ENCODE data around the gene JAK1.

JAK1 gene

DNA sequence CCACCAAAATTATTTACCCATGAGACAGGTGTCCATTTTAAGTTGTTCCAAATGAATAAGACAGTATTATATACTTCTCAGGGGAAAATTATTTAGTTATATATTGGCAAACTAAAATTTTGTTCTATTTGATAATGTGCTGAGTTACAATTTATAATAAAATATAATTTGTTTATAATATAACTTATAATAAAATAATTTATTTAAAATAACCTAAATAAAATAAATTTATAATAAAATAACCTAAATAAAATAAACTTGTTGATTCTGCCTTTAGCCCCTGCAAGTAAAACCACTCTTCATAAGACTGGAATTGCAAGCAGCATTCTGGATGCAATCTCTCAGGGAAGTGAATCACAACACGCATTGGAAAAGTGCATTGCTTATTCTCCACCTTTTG, 151.9 kb downstream of the JAK1 start:
- no peak for DNase-seq (ENCODE audit: low read depth)
- no peak overlapping the region for H3K4me3 ChIP-seq (ENCODE audit: low read length)
- TF ChIP-seq, protein P1, sequence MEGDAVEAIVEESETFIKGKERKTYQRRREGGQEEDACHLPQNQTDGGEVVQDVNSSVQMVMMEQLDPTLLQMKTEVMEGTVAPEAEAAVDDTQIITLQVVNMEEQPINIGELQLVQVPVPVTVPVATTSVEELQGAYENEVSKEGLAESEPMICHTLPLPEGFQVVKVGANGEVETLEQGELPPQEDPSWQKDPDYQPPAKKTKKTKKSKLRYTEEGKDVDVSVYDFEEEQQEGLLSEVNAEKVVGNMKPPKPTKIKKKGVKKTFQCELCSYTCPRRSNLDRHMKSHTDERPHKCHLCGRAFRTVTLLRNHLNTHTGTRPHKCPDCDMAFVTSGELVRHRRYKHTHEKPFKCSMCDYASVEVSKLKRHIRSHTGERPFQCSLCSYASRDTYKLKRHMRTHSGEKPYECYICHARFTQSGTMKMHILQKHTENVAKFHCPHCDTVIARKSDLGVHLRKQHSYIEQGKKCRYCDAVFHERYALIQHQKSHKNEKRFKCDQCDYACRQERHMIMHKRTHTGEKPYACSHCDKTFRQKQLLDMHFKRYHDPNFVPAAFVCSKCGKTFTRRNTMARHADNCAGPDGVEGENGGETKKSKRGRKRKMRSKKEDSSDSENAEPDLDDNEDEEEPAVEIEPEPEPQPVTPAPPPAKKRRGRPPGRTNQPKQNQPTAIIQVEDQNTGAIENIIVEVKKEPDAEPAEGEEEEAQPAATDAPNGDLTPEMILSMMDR (conservative IDR thresholded peaks at IDR 0.05; ENCODE audit: low read depth, low read length): no peak

- TF ChIP-seq, protein P1 (conservative IDR thresholded peaks at IDR 0.05; ENCODE audit: low read depth, low read length): no peak
- DNase-seq (ENCODE audit: low read depth): no peak
- H3K4me3 ChIP-seq (ENCODE audit: low read length): no peak overlapping the region
Measured at GRCh38 chr1:64811131-64811530, 155.2 kb downstream of the JAK1 start.

DNA sequence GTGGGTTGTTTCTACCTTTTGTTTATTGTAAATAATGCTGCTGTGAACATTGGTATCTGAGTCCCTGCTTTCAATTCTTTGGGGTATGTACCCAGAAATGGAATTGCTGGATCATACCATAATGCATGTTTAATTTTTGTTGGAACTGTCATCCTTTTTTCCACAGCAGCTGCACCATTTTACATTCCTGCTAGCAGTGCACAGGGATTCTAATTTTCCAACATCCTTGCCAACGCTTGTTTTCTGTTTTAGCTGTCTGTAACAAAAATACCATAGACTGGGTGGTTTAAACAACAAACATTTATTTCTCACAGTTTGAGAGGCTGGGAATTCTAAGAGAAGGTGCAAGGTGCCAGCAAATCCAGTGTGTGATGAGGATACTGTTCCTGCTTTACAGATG, 156.3 kb downstream of the JAK1 start:
- DNase-seq (ENCODE audit: low read depth): no peak
- TF ChIP-seq, protein P1 (conservative IDR thresholded peaks at IDR 0.05; ENCODE audit: low read depth, low read length): no peak
- H3K4me3 ChIP-seq (ENCODE audit: low read length): no peak overlapping the region

GRCh38 chr1:64809309-64809708, 157.0 kb downstream of the JAK1 start:
- H3K4me3 ChIP-seq (ENCODE audit: low read length): no peak overlapping the region
- DNase-seq (ENCODE audit: low read depth): no peak
- TF ChIP-seq, protein P1 (conservative IDR thresholded peaks at IDR 0.05; ENCODE audit: low read depth, low read length): no peak

GRCh38 chr1:64801851-64802523, 164.4 kb downstream of the JAK1 start:
- no peak for DNase-seq (ENCODE audit: low read depth)
- TF ChIP-seq, protein P1 (conservative IDR thresholded peaks at IDR 0.05; ENCODE audit: low read depth, low read length): no peak
- no peak overlapping the region for H3K4me3 ChIP-seq (ENCODE audit: low read length)

DNA sequence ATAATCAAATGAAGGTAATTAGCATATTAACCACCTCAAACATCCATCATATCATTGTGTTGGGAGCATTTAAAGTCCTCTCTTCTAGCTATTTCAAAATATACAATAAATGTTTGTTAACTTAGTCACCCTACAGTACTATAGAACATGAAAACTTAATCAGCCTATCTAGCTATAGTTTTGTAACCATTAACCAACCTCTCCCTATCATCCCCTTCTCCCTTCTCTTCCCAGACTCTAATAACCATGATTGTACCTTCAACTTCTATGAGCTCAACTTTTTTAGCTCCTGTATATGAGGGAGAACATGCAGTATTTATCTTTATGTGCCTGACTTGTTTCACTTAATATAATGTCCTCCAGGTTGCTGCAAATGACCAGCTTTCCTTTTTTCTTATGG, 167.5 kb downstream of the JAK1 start:
- no peak overlapping the region for H3K4me3 ChIP-seq (ENCODE audit: low read length)
- TF ChIP-seq, protein P1 (conservative IDR thresholded peaks at IDR 0.05; ENCODE audit: low read depth, low read length): no peak
- no peak for DNase-seq (ENCODE audit: low read depth)

DNA sequence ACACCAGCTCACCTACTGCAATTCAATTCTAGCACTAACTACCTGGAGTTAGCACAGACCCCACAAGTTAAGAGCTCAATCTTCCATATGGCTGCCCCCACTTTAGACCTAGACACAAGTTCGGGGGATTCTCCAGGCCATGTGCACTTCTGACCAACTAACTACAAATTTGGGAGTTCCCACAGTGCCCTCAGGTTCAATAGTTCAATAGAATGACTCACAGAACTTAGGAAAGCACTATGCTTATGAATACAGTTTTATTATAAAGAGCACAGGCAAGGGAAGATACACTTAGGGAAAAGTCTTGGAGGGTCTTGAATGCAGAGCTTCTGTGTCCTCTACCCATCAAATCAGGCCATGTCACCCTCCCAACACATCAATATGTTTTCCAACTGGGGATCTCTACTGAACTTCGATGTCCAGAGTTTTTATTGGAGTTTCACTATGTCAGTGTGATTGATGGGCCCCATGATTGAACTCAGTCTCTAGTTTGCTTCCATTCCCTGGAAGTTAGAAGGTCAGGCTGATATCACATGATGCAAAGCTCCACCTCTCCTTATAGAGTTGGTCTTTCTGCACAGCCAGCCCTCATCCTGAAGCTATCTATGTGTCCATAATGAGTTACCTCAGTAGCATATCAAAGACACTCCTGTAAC, 175.4 kb downstream of the JAK1 start:
- TF ChIP-seq, protein P1 (conservative IDR thresholded peaks at IDR 0.05; ENCODE audit: low read depth, low read length): no peak

More for the DNA sequence above, 175.4 kb downstream of the JAK1 start:
- no peak overlapping the region for H3K4me3 ChIP-seq (ENCODE audit: low read length)
- DNase-seq (ENCODE audit: low read depth): no peak

Data from retinal pigment epithelial cell (primary cell).